H1 (cell line): ENCODE data around the gene FCHO1. TPM values are rescaled to one million over a fixed set of nuclear protein-coding genes. Genes with fewer than 3 reads are reported as not detected.

Source experiments
- CHD7 ChIP-seq: fragments of 300-600 bp; sonication (generic); IDR thresholded peaks from 2 replicates; pipeline ENCODE4 v1.7.1; 2012; ENCODE audit warnings: low read length, moderate library complexity, mild to moderate bottlenecking, inconsistent platforms; ENCODE audit not compliant: insufficient replicate concordance
- SAP30 ChIP-seq: fragments of 300-600 bp; sonication (generic); IDR thresholded peaks from 2 replicates; pipeline ENCODE4 v1.7.1; 2012; ENCODE audit warnings: low read length, moderate library complexity, mild to moderate bottlenecking, inconsistent platforms; ENCODE audit not compliant: insufficient read depth, insufficient replicate concordance
- polyA plus RNA-seq, 7 experiments: library from polyadenylated mRNA; depleted of rRNA in 3 of 7; stranded (reverse) in 5 of 7; unstranded in 2 of 7; fragments of >200 nt in 5 of 7; fragments of 200-250 nt in 2 of 7; gene quantifications; 1 replicate in 5 of 7; 2 replicates in 1 of 7; 4 replicates in 1 of 7; pipeline versions ENCODE4 v1.2.1 to v1.2.3, GENCODE V29; 2011 to 2013; ENCODE audit warnings: missing spikeins in 2 of 7, mixed read lengths in 2 of 7
- total RNA-seq: library from RNA; stranded (reverse); fragmentation: NEBNext Ultra II Directional; extraction: Animal tissue kit (Norgen Biotek cat#: 25700); gene quantifications from 2 replicates; pipeline ENCODE4 v1.2.1, GENCODE V29; 2021

The FCHO1 gene
- total and polyA plus RNA-seq, 2 of the 8 experiments (the other 6 are each of a cell fraction or from before 2014, with no cell fraction given) = 13.0 to 25.9 TPM

- TF ChIP-seq CHD7 (no peak), SAP30 (no peak)
These were observed 4.8 kb downstream of the FCHO1 start (continued) for GRCh38 chr19:17755977-17756670.
